HG03378 (cell line): ENCODE data around the gene KCTD13.
A peak's percentile ranks its signal among the peaks of the same experiment; 100 is the strongest.
"Not testable (repeated sequence)": the region's sequence is repeated elsewhere in the genome, so short reads cannot be mapped to it uniquely, and the experiment has no call there.

Experiments used
- ATAC-seq: cut with Tn5 transposase; IDR thresholded peaks from one replicate; pipeline ENCODE4 v1.9.1; 2021; ENCODE audit warnings: mild to moderate bottlenecking, moderate library complexity; ENCODE audit not compliant: unreplicated experiment

Gene KCTD13

GRCh38 chr16:29883987-29884386 lies 42.0 kb downstream of the KCTD13 start:
- no peak for ATAC-seq

GRCh38 chr16:29881050-29881449 lies 45.0 kb downstream of the KCTD13 start:
- ATAC-seq = no peak

- no peak for ATAC-seq
Observed at GRCh38 chr16:29878172-29878571, 47.9 kb downstream of the KCTD13 start.

GRCh38 chr16:29877266-29877961 lies 48.6 kb downstream of the KCTD13 start:
- no peak for ATAC-seq

GRCh38 chr16:29876594-29877249 lies 49.3 kb downstream of the KCTD13 start:
- ATAC-seq = no peak

GRCh38 chr16:29876217-29876593 lies 49.8 kb downstream of the KCTD13 start:
- no peak for ATAC-seq

GRCh38 chr16:29875206-29875605 lies 50.8 kb downstream of the KCTD13 start:
- ATAC-seq = no peak

GRCh38 chr16:29873319-29873718 lies 52.7 kb downstream of the KCTD13 start:
- no peak for ATAC-seq

GRCh38 chr16:29871822-29872546 lies 54.0 kb downstream of the KCTD13 start:
- ATAC-seq = no peak

GRCh38 chr16:29869067-29869466 lies 57.0 kb downstream of the KCTD13 start:
- not testable (repeated sequence) for ATAC-seq

GRCh38 chr16:29868396-29869009 lies 57.5 kb downstream of the KCTD13 start:
- no peak for ATAC-seq

GRCh38 chr16:29864205-29864604 lies 61.8 kb downstream of the KCTD13 start:
- ATAC-seq = no peak

GRCh38 chr16:29863669-29863984 lies 62.4 kb downstream of the KCTD13 start:
- ATAC-seq = no peak

- ATAC-seq = peak; percentile 81
Observed at GRCh38 chr16:29862884-29863668, 63.0 kb downstream of the KCTD13 start, which contains the start of gene CDIPT. Gene CDIPT (minus strand): TSS chr16:29863226. CDS start chr16:29862857, 369 bp downstream.

- no peak for ATAC-seq
Observed at GRCh38 chr16:29862383-29862883, 63.6 kb downstream of the KCTD13 start.

- no peak for ATAC-seq
Observed at GRCh38 chr16:29860218-29860617, 65.8 kb downstream of the KCTD13 start.

- no peak for ATAC-seq
Observed at GRCh38 chr16:29858974-29859373, 67.1 kb downstream of the KCTD13 start.

GRCh38 chr16:29858149-29858849 lies 67.7 kb downstream of the KCTD13 start:
- ATAC-seq = no peak

- no peak for ATAC-seq
Observed at GRCh38 chr16:29857133-29857760, 68.8 kb downstream of the KCTD13 start.
